Naive thymus-derived CD8-positive, alpha-beta T cell (primary cell): Measurements from ENCODE around the gene TMPRSS13. TPM values are rescaled to one million over a fixed set of nuclear protein-coding genes. Genes with fewer than 3 reads are reported as not detected.

Source experiments
- ATAC-seq, 2 donors: fragments of 150-1000 bp; cut with Tn5 transposase in 1 of 2; sonication (Bioruptor Pico), chemical (Tn5 transposase) in 1 of 2; 1 replicate in 1 of 2; 2 replicates in 1 of 2; pipeline ENCODE4 v1.10.0; 2021; ENCODE audit warnings: mild to moderate bottlenecking in 2 of 2, moderate library complexity in 2 of 2
- POLR2A ChIA-PET: fragments of 350-600 bp; sonication (Branson Sonifier 250); formaldehyde crosslinking; loops from one replicate; lab custom pipeline; 2021; ENCODE audit warnings: antibody characterized with exemption; lab: Charles Lee
- DNase-seq, 10 donors: peaks; one replicate each; pipeline versions ENCODE4 v3.0.0 to v3.0.0-alpha.2; 2020 to 2022
- H3K27ac Mint-ChIP-seq, 10 donors: one replicate each; pipeline ENCODE4 v1.8.0; 2020 to 2022; ENCODE audit warnings: mild to moderate bottlenecking in 10 of 10, mixed read lengths in 10 of 10, moderate library complexity in 4 of 10, inconsistent platforms in 1 of 10
- H3K27me3 Mint-ChIP-seq, 5 donors: one replicate each; pipeline ENCODE4 v1.8.0; 2021 to 2022; ENCODE audit warnings: mixed read lengths in 5 of 5
- H3K36me3 Mint-ChIP-seq, 3 donors: one replicate each; pipeline ENCODE4 v1.8.0; 2020 to 2022; ENCODE audit warnings: mixed read lengths in 3 of 3, mild to moderate bottlenecking in 2 of 3, inconsistent platforms in 1 of 3
- H3K4me1 Mint-ChIP-seq, 4 donors: one replicate each; pipeline ENCODE4 v1.8.0; 2021 to 2022; ENCODE audit warnings: mixed read lengths in 4 of 4
- H3K4me3 Mint-ChIP-seq, 10 donors: one replicate each; pipeline ENCODE4 v1.8.0; 2020 to 2022; ENCODE audit warnings: mild to moderate bottlenecking in 10 of 10, mixed read lengths in 10 of 10, moderate library complexity in 6 of 10, inconsistent platforms in 1 of 10
- H3K9me3 Mint-ChIP-seq, 9 donors: one replicate each; pipeline ENCODE4 v1.8.0; 2020 to 2022; ENCODE audit warnings: mixed read lengths in 9 of 9, mild to moderate bottlenecking in 3 of 9, inconsistent platforms in 1 of 9, moderate library complexity in 1 of 9
- polyA plus RNA-seq, 3 donors: library from polyadenylated mRNA; unstranded; fragments of 300-500 nt; fragmentation: Illumina TruSeq; gene quantifications; one replicate each; pipeline ENCODE4 v1.2.3, GENCODE V29; 2021
- total RNA-seq, 8 experiments: library from RNA in 2 of 8; stranded (reverse) in 2 of 8; gene quantifications; one replicate each; pipeline ENCODE4 v1.2.3 and lab custom pipeline; 2021 to 2026

Gene TMPRSS13
- total and polyA plus RNA-seq, 5 experiments from 2014 or later, result 0.05 to 9.2 (median 1.5) TPM

DNA sequence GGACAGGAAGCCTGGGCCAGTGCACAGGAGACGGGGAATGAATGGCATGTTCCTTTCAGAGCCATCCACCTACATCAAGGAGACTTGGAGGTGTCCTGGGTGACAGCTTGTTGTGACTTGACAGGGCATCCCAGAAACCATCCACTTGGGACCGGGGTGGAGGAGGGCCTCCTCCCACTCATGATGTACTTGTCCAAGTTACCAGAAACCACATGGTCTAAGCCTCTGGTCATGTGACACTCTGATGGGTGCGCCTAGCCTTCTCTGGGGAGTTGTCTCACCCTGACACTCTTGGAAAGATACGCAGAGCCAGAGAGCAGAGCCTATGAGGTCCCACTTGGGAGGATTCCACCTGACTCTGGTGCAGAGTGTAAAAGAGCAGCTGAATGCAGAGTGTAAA lies 31.1 kb downstream of the TMPRSS13 start:
- H3K9me3 Mint-ChIP-seq, result peaks cover 0 to 5% (median 0%) of the 10 kb centered on the region in 9 donors
- POLR2A ChIA-PET, result no interaction called here
- no peak for DNase-seq
- no peak overlapping the region for H3K27ac Mint-ChIP-seq
- peaks cover 0 to 4% (median 0%) of the 10 kb centered on the region in 3 donors for H3K36me3 Mint-ChIP-seq
- no peak for ATAC-seq
- no peak overlapping the region for H3K4me3 Mint-ChIP-seq
- peaks cover 0 to 15% (median 4%) of the 10 kb centered on the region in 4 donors for H3K4me1 Mint-ChIP-seq
- peaks cover 0 to 17% (median 14%) of the 10 kb centered on the region in 5 donors for H3K27me3 Mint-ChIP-seq

DNA sequence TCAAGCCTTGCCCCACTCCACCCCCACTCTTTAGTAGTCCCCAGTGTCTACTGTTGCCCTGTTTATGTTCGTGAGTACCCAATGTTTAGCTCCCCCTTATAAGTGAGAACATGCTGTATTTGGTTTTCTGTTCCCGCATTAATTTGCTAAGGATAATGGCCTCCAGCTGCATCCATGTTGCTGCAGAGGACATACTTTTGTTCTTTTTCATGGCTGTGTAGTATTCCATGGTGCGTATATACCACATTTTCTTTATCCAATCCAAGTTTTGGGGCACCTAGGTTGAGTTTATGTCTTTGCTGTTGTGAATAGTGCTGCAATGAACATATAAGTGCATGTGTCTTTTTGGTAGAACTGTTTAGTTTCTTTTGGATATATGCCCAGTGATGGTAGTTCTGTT lies 36.6 kb downstream of the TMPRSS13 start:
- peaks cover 2 to 7% (median 3%) of the 10 kb centered on the region in 3 donors for H3K36me3 Mint-ChIP-seq
- no peaks in the 10 kb centered on the region for H3K4me1 Mint-ChIP-seq
- H3K9me3 Mint-ChIP-seq, result peaks cover 0 to 29% (median 5%) of the 10 kb centered on the region in 9 donors
- peaks cover 0 to 28% (median 14%) of the 10 kb centered on the region in 5 donors for H3K27me3 Mint-ChIP-seq
- ATAC-seq (no peak), DNase-seq (no peak)
- H3K27ac Mint-ChIP-seq, result no peak overlapping the region
- POLR2A ChIA-PET, result no interaction called here
- H3K4me3 Mint-ChIP-seq, result no peak overlapping the region

DNA sequence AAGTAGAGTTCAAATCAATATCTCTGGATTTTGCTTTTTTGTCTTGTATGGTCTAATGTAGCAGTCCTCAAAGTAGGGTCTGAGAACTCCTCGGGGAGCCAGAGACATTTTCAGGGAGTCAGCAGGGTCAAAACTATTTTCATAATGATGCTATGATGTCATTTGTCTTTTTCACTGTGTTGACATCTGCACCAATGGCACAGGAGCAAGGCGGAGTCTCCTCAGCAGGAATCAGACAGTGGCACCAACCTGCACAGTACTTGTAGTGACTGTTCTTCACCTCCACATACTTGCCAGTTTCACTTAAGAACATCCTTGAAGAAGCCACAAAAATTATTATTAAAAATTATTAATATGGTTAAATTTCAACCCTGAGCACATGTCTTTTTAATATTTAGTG lies 37.8 kb downstream of the TMPRSS13 start:
- POLR2A ChIA-PET, result no interaction called here
- no peak for DNase-seq
- no peak overlapping the region for H3K27ac Mint-ChIP-seq
- ATAC-seq, result no peak
- no peaks in the 10 kb centered on the region for H3K4me1 Mint-ChIP-seq
- H3K9me3 Mint-ChIP-seq, result peaks cover 0 to 29% (median 5%) of the 10 kb centered on the region in 9 donors
- no peak overlapping the region for H3K4me3 Mint-ChIP-seq
- H3K36me3 Mint-ChIP-seq, result peaks cover 2 to 7% (median 3%) of the 10 kb centered on the region in 3 donors
- H3K27me3 Mint-ChIP-seq, result peaks cover 0 to 24% (median 6%) of the 10 kb centered on the region in 5 donors

DNA sequence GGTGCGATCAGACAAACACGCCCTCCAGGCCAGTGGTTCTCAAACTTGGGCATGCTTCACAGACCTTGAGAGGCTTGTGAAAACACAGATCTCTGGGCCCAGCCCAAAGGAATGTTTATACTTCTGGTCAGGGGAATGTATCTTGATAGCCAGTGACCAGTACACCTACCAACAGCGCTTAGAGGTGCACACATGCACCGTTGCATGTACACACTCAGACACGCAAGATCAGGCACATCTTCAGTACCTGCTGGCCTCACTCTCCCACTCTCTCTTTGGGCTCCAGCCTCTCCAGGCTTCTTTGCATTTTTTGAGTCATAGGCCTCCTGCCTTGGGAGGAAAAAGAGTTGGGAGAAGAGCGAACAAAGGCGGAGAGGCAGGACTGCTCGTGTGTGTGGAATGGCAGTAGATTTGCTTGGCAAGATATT lies 41.0 kb downstream of the TMPRSS13 start:
- peaks cover 0 to 25% (median 5%) of the 10 kb centered on the region in 9 donors for H3K9me3 Mint-ChIP-seq
- ATAC-seq, result no peak
- peaks cover 0 to 16% (median 0%) of the 10 kb centered on the region in 5 donors for H3K27me3 Mint-ChIP-seq
- H3K4me3 Mint-ChIP-seq, result no peak overlapping the region
- H3K27ac Mint-ChIP-seq, result peak overlapping the region in 1 of 10 donors; percentile 60
- no peaks in the 10 kb centered on the region for H3K4me1 Mint-ChIP-seq
- POLR2A ChIA-PET, result no interaction called here
- peaks cover 0 to 7% (median 3%) of the 10 kb centered on the region in 3 donors for H3K36me3 Mint-ChIP-seq
- DNase-seq, result peak in 1 of 10 donors; percentile 6

DNA sequence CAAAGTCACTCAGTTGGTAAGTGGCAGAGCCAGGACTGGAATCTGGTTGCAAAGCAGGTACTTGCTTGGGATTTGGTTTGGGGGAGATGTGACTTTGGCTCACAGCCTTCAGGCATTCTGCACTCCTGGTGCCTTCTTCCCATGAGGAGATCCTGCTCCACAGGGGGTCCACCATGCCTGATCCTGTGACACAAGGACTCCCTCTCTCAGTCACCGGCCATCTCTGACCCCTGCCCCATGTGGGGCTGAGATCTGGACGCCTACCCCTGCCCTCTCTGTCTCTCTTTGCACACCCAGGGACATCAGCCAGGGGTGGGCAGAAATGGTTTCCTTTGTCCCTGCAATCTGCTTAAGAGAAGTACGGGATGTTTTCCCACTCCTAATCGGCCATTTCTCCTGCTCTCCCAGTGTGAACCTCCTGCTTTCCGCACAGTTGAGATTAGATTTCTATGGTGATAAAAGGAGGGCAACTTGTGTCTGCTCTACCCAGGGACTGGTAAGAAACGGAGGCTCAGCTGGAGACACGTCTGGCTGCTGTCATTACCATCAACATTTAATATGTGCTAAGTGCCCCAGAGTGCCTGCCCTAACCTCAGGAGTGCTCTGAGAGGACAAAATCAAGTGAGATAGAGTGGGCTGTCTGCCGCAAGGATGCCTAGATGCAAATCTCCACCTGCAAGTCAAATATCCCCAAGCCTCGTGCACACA lies 41.6 kb downstream of the TMPRSS13 start:
- Mint-ChIP-seq H3K36me3 (peaks cover 0 to 7% (median 3%) of the 10 kb centered on the region in 3 donors), H3K27ac (no peak overlapping the region), H3K4me1 (no peaks in the 10 kb centered on the region), H3K27me3 (peaks cover 0 to 14% (median 0%) of the 10 kb centered on the region in 5 donors), H3K4me3 (no peak overlapping the region), H3K9me3 (peaks cover 0 to 20% (median 5%) of the 10 kb centered on the region in 9 donors)
- POLR2A ChIA-PET, result no interaction called here
- no peak for DNase-seq
- ATAC-seq, result no peak

DNA sequence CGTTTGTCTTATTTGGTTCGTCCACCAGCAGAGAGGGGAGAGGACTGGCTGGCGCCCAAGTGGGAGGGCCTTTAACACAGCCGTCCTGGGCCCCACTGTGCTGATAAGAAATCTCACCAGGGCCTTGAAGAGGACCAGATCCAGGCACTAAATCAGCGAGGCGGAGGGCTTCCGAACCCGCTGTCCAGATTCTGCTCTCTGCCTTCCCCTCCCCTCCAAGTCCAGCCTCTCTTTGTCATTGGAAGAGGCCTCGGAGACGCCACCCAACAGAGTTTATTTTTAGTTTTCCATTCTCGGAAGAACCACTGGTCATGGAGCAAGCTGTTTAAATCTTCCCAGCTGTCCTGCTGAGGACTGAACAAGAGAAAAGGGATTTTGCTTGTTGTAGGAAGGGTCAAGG lies 43.4 kb downstream of the TMPRSS13 start:
- POLR2A ChIA-PET, result no interaction called here
- peak overlapping the region in 1 of 10 donors; percentile 42 for H3K27ac Mint-ChIP-seq
- H3K4me3 Mint-ChIP-seq, result no peak overlapping the region
- H3K36me3 Mint-ChIP-seq, result peaks cover 0 to 2% (median 0%) of the 10 kb centered on the region in 3 donors
- ATAC-seq (no peak), DNase-seq (peak in 1 of 10 donors; percentile 7)
- H3K27me3 Mint-ChIP-seq, result peaks cover 1 to 9% (median 6%) of the 10 kb centered on the region in 5 donors
- H3K4me1 Mint-ChIP-seq, result no peaks in the 10 kb centered on the region
- H3K9me3 Mint-ChIP-seq, result peaks cover 0 to 13% (median 2%) of the 10 kb centered on the region in 9 donors

DNA sequence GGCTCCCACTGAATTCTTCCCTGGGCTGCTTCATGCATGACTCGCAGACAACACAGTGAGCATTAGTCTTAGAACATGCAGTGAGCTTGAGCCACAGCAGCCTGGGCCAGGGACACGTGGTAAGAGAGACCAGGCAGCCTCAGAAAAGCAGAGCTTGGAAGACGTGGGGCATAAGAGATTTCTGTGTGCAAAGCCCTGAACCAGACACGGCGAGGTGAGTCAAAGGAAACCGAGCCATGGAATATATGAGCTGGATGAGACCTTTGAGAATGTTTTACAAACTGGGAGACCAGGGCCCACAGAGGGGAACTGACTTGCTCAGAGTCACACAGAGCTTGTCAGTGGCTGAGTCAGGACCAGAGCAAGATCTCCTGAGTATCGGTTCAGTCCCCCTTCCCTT lies 44.2 kb downstream of the TMPRSS13 start:
- Mint-ChIP-seq H3K9me3 (peaks cover 0 to 5% (median under 1%) of the 10 kb centered on the region in 9 donors), H3K27me3 (peaks cover 1 to 17% (median 13%) of the 10 kb centered on the region in 5 donors), H3K4me3 (no peak overlapping the region), H3K4me1 (no peaks in the 10 kb centered on the region), H3K27ac (no peak overlapping the region), H3K36me3 (no peaks in the 10 kb centered on the region)
- DNase-seq (no peak), ATAC-seq (no peak)
- POLR2A ChIA-PET, result no interaction called here

DNA sequence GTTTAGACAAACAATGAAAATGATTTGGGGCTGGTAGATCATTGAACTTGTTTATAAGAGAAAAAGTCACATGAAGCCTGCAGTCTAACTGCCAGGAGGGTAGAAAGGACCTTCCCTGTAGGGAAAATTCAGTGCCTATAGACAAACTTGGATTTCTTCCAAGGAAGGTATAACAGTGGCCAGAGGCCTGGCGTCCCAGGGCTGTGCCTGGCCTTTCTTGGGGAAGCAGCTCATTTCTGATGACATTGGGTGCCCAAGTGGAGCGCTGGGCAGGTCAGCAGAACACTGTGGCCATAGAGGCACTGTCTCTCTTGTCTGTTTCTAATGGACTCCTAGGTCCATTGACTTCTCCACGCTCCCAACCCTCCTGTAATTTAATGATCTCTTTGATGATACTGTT lies 46.1 kb downstream of the TMPRSS13 start:
- Mint-ChIP-seq H3K4me3 (no peak overlapping the region), H3K9me3 (peaks cover 0 to 2% (median 0%) of the 10 kb centered on the region in 9 donors), H3K27me3 (peaks cover 10 to 30% (median 26%) of the 10 kb centered on the region in 5 donors), H3K4me1 (no peaks in the 10 kb centered on the region), H3K27ac (no peak overlapping the region), H3K36me3 (no peaks in the 10 kb centered on the region)
- DNase-seq, result no peak
- no peak for ATAC-seq
- POLR2A ChIA-PET, result no interaction called here

DNA sequence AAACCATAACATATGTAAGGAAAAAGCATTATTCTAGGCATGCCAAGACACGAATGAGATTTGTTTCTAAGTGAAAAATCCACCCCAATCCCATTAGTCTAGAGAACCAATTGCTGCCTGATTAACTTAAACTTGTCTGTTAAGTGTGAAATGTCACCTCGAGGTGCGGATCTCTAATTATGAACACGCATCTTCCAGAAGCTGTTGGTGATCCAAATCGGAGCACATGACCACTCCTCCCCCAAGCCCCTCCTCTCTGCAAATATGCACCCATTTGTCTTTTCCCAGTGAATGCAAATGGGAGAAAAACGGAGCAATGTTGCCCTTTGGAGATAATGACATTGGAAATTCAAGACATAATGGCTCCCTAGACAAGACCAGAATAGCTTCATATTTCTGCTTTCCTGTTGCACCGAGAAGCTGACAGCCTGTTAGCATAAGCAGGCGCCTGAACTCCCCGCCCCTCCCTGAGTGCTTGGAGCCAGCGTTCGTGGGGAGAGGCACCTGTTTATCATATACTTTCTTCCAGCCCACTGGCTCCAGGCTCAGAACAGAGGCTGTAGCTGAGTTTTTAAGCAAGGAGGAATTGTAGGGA lies 46.8 kb downstream of the TMPRSS13 start:
- no peaks in the 10 kb centered on the region for H3K36me3 Mint-ChIP-seq
- peaks cover 0 to under 1% (median 0%) of the 10 kb centered on the region in 4 donors for H3K4me1 Mint-ChIP-seq
- peak overlapping the region in 1 of 10 donors; percentile 85 for H3K27ac Mint-ChIP-seq
- H3K27me3 Mint-ChIP-seq, result peaks cover 12 to 37% (median 30%) of the 10 kb centered on the region in 5 donors
- DNase-seq (peak in 1 of 10 donors; percentile 11), ATAC-seq (no peak)
- POLR2A ChIA-PET, result no interaction called here
- no peak overlapping the region for H3K4me3 Mint-ChIP-seq
- H3K9me3 Mint-ChIP-seq, result peaks cover 0 to 2% (median 0%) of the 10 kb centered on the region in 9 donors

DNA sequence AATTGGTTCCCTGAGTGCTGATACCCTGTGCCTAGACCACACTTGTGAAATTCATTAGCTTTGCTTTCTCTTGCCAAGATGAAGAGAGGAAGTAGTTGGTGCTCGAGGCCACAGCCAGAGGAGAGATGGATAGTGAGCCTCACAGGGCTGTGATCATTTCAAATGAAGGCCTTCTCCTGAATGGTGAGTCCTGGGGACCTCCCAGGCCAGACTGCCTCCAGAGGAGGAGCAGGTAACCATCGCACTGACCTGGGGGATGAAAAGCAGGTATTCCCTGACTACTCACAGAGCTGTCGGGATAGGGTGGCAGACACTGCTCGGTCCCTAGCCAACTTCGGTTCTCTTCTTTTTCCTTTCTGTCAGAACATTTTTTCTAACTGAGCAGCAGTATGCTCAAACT lies 48.0 kb downstream of the TMPRSS13 start:
- no peak for ATAC-seq
- Mint-ChIP-seq H3K27ac (peak overlapping the region in 1 of 10 donors; percentile 48), H3K4me3 (no peak overlapping the region), H3K27me3 (peaks cover 20 to 49% (median 36%) of the 10 kb centered on the region in 5 donors), H3K36me3 (no peaks in the 10 kb centered on the region), H3K4me1 (peaks cover 5 to 11% (median 8%) of the 10 kb centered on the region in 4 donors), H3K9me3 (peaks cover 0 to 2% (median 0%) of the 10 kb centered on the region in 9 donors)
- peak in 1 of 10 donors; percentile 13 for DNase-seq
- POLR2A ChIA-PET, result no interaction called here

DNA sequence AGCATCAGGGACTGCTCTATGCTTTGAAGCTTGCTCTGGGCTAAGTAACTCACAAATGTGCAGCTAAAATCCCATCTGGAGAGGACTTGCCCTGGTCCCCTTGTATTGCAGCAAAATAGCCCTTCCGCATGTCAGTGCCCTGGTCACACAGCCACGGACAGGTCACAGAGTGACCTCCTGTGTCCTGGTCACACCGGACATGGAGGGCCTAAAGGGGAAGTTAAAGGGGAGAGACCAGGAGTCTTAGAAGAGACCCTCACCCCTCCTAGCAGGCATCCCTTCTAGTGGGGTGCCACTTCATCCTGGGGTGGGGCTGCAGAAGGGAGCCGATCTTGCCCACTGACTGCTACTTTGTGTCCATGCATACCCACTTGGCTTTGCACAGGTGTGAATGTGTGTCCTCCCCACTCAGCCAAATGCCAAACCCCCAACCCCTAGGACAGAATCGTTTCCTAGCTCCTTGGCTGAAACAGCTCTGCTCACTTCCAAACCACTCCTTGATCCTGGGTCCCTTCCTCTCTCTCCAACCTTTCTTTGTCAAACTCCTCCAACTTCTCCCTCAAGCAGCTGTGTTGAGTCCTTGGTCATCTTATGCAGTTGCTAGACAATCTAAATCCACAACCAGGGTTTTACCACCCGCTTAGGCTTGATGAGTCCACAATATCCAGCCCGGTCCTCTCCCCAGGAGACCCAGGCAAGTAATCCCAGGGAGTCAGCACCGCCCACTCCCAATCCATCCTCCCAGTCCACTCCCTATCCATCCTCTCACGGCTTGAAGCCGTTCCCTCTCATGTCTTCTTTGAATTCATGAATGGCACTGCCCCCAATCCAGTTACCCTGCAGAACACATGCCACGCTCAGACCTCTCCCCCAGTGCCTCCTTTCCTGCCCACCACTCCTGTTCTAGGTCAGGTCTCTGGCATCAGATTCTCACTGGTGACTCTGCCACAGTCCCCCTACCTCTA lies 49.4 kb downstream of the TMPRSS13 start:
- Mint-ChIP-seq H3K36me3 (peaks cover 0 to 2% (median 0%) of the 10 kb centered on the region in 3 donors), H3K27ac (no peak overlapping the region), H3K4me3 (no peak overlapping the region), H3K27me3 (peaks cover 33 to 63% (median 46%) of the 10 kb centered on the region in 5 donors), H3K4me1 (peaks cover 16 to 26% (median 21%) of the 10 kb centered on the region in 4 donors), H3K9me3 (peaks cover 0 to 1% (median 0%) of the 10 kb centered on the region in 9 donors)
- POLR2A ChIA-PET, result interaction anchor here (0.9 kb wide), 1 partner anchor 73 kb away, joined by 4 read pairs; no protein-coding TSS in a partner anchor
- DNase-seq, result peak in 1 of 10 donors; percentile 10
- no peak for ATAC-seq

DNA sequence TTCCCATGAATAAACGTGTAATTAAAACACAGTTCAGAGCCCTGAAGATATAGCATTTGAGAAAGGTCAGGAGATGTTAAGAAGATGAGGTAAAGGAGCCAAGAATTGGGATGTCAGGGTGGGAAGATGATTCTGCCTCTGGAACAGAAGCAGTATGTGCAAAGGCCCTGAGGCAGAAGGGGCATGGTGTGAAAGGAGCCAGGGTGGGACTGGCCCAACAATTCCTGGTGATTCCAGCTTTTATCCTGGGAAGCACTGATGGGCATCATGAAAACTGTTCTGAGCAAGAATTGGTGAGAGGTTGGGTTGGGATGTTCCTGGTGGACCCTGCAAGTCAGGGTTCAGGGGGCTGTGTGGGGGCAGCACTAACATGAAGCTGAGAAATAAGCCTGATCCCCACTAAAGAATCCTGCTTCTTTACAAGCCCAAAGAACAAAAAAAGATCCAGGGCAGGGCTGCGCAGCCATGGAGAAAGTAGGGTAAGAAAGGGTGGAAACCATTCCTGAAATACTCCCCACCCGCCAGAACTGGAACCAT lies 50.2 kb downstream of the TMPRSS13 start:
- H3K4me3 Mint-ChIP-seq, result no peak overlapping the region
- no peak overlapping the region for H3K27ac Mint-ChIP-seq
- POLR2A ChIA-PET, result interaction anchor here (0.9 kb wide), 1 partner anchor 73 kb away, joined by 4 read pairs; no protein-coding TSS in a partner anchor
- peaks cover 0 to 2% (median 0%) of the 10 kb centered on the region in 3 donors for H3K36me3 Mint-ChIP-seq
- DNase-seq, result peak in 1 of 10 donors; percentile 6
- no peak for ATAC-seq
- H3K9me3 Mint-ChIP-seq, result peaks cover 0 to 1% (median 0%) of the 10 kb centered on the region in 9 donors
- H3K4me1 Mint-ChIP-seq, result peaks cover 16 to 29% (median 25%) of the 10 kb centered on the region in 4 donors
- peaks cover 35 to 71% (median 48%) of the 10 kb centered on the region in 5 donors for H3K27me3 Mint-ChIP-seq
